Kidney (tissue), 14 donors: ENCODE measurements around the gene TTYH2. TPM values are rescaled to one million over a fixed set of nuclear protein-coding genes. Genes with fewer than 3 reads are reported as not detected.
A peak's percentile ranks its signal among the peaks of the same experiment; 100 is the strongest.

Experiments used
- DNase-seq, 5 donors: peaks; one replicate each; pipeline ENCODE4 v3.0.0-alpha.2; 2013 to 2020
- FAIRE-seq: peaks from 2 replicates; lab custom pipeline; 2012; peaks lifted over from hg19 to GRCh38; lab: Jason Lieb, UNC
- H3K27ac ChIP-seq, 2 donors: one replicate each; pipeline ENCODE4 v1.7.0; 2013; ENCODE audit warnings: low read depth in 2 of 2, low read length in 2 of 2, inconsistent platforms in 1 of 2
- H3K27me3 ChIP-seq: one replicate; pipeline ENCODE4 v1.7.1; 2013; ENCODE audit warnings: low read length, inconsistent platforms; ENCODE audit not compliant: control insufficient read depth, insufficient read depth
- H3K36me3 ChIP-seq, 3 donors: one replicate each; pipeline versions ENCODE4 v1.7.0 to v1.7.1; 2013; ENCODE audit warnings: low read length in 3 of 3, control low read depth in 1 of 3, inconsistent platforms in 1 of 3; ENCODE audit not compliant: insufficient read depth in 3 of 3, control insufficient read depth in 2 of 3
- H3K4me1 ChIP-seq, 3 donors: one replicate each; pipeline versions ENCODE4 v1.7.0 to v1.7.1; 2013; ENCODE audit warnings: low read length in 3 of 3, inconsistent platforms in 1 of 3, low read depth in 1 of 3; ENCODE audit not compliant: control insufficient read depth in 2 of 3, insufficient read depth in 2 of 3
- H3K4me3 ChIP-seq, 3 donors: one replicate each; pipeline versions ENCODE4 v1.7.0 to v1.8.1; 2013; ENCODE audit warnings: low read length in 3 of 3, control low read depth in 1 of 3, inconsistent platforms in 1 of 3
- H3K9ac ChIP-seq, 3 donors: one replicate each; pipeline versions ENCODE4 v1.7.0 to v1.7.1; 2013; ENCODE audit warnings: low read length in 3 of 3, control low read depth in 1 of 3, inconsistent platforms in 1 of 3
- H3K9me3 ChIP-seq, 3 donors: one replicate each; pipeline versions ENCODE4 v1.7.0 to v1.7.1; 2013; ENCODE audit warnings: low read length in 3 of 3, control low read depth in 1 of 3, inconsistent platforms in 1 of 3; ENCODE audit not compliant: control insufficient read depth in 2 of 3, insufficient read depth in 1 of 3
- intact Hi-C: fragments of 100-400 bp; cut with DNase I; formaldehyde crosslinking; loops from one replicate; pipeline ENCODE4 v1.11.1; 2022
- polyA plus RNA-seq: library from polyadenylated mRNA; stranded (reverse); fragments of 350-450 nt; fragmentation: Illumina TruSeq; extraction: RNeasy Lipid Tissue Mini Kit (QIAGEN cat#74804); gene quantifications from one replicate; pipeline ENCODE4 v1.2.3, GENCODE V29; 2014; ENCODE audit warnings: low read depth, low replicate concordance; ENCODE audit not compliant: insufficient read depth
- total RNA-seq: library from RNA; stranded (reverse); fragmentation: NEBNext Ultra II Directional; extraction: Animal tissue kit (Norgen Biotek cat#: 25700); gene quantifications from one replicate; pipeline ENCODE4 v1.2.1, GENCODE V29; 2021
- TF ChIP-seq, protein P1 (sequence below): IDR thresholded peaks from 3 replicates; pipeline ENCODE4 v1.5.1; 2012; ENCODE audit warnings: mild to moderate bottlenecking, moderate library complexity, borderline replicate concordance; ENCODE audit not compliant: insufficient read depth; ENCODE audit errors: extremely low read depth
- donor health status: control.
- donor health status: control.
- donor health status: control.
- donor health status: control.
- donor health status: control.
- donor health status: DM: yes; HTN: yes; CAD: no.
- donor health status: Normal renal cell carcinoma (clear cell type).

TTYH2 gene
- total and polyA plus RNA-seq, 2 donors from 2014 or later = 2.4 to 7.1 TPM

DNA sequence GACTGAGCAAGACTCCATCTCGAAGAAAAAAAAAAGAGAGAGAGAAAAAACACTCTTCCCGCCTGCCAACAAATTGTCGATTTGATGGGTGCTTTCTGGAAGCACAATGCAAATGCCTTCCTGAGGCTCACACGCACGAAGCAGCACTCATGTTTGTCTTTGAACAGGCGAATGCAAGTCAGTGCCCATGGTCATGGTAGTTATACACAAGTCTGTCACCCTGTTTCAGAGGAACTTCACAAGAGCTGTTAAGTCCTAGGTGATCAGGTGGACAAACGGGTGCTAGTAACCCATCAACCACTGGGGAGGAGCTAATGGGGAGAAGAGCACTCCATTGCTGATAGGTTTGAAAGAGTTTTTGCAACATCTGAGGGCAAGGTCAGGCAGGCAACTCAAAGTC is 54.2 kb downstream of the TTYH2 start:
- no peak overlapping the region for H3K4me3 ChIP-seq
- H3K27ac ChIP-seq = no peak overlapping the region
- no peaks in the 10 kb centered on the region for H3K36me3 ChIP-seq
- DNase-seq = no peak
- no peak overlapping the region for H3K9ac ChIP-seq
- TF ChIP-seq, protein P1, sequence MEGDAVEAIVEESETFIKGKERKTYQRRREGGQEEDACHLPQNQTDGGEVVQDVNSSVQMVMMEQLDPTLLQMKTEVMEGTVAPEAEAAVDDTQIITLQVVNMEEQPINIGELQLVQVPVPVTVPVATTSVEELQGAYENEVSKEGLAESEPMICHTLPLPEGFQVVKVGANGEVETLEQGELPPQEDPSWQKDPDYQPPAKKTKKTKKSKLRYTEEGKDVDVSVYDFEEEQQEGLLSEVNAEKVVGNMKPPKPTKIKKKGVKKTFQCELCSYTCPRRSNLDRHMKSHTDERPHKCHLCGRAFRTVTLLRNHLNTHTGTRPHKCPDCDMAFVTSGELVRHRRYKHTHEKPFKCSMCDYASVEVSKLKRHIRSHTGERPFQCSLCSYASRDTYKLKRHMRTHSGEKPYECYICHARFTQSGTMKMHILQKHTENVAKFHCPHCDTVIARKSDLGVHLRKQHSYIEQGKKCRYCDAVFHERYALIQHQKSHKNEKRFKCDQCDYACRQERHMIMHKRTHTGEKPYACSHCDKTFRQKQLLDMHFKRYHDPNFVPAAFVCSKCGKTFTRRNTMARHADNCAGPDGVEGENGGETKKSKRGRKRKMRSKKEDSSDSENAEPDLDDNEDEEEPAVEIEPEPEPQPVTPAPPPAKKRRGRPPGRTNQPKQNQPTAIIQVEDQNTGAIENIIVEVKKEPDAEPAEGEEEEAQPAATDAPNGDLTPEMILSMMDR = no peak
- intact Hi-C loops = no loop called here
- FAIRE-seq = no peak
- no peaks in the 10 kb centered on the region for H3K4me1 ChIP-seq
- H3K9me3 ChIP-seq = no peaks in the 10 kb centered on the region
- no peaks in the 10 kb centered on the region for H3K27me3 ChIP-seq

DNA sequence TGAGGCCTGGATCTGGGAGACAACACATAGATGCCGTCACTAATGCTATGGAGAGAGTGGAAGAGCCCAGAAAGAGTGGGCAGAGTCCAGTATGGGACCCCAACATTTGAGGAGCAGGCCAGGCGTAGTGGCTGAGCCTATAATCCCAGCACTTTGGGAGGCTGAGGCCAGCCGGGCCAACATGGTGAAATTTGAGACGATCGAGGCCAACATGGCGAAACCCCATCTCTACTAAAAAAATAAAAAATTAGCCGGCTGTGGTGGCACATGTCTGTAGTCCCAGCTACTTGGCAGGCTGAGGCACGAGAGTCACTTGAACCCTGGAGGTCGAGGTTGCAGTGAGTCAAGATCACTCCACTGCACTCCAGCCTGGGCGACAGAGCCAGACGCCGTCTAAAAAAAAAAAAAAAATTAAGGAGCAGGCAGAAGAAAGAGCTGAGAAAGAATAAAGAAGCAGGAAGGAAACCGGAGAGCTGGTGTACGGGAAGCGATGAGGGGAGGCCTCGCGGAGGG is 54.7 kb downstream of the TTYH2 start:
- H3K27ac ChIP-seq = no peak overlapping the region
- no peaks in the 10 kb centered on the region for H3K27me3 ChIP-seq
- TF ChIP-seq, protein P1 = no peak
- H3K4me3 ChIP-seq = no peak overlapping the region
- no peaks in the 10 kb centered on the region for H3K36me3 ChIP-seq
- DNase-seq (peak in 1 of 5 donors; percentile 17), FAIRE-seq (no peak)
- no peak overlapping the region for H3K9ac ChIP-seq
- intact Hi-C loops = no loop called here
- no peaks in the 10 kb centered on the region for H3K9me3 ChIP-seq
- no peaks in the 10 kb centered on the region for H3K4me1 ChIP-seq

DNA sequence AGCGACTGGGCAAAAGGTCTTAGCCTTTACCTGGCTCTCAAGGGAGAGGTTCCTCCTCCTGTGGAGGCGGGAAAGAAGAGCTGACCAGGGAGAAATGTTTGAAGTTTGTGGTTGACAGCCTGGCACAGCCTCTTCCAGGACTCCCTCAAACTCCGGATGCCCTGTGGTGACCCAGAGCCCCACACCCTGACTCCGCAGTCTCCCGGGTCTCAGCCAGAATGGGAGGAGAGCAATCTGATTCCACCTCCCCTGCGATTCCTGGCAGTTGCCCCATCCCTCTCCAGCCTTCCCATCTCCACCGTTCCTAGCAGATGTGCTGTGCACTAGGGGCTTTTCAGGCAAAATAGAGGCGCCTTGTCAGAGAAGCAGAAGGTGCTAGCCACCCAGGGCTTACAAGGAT is 55.2 kb downstream of the TTYH2 start:
- Histone ChIP-seq H3K4me3 (no peak overlapping the region), H3K9ac (no peak overlapping the region), H3K27me3 (no peaks in the 10 kb centered on the region), H3K27ac (no peak overlapping the region), H3K4me1 (no peaks in the 10 kb centered on the region), H3K9me3 (no peaks in the 10 kb centered on the region), H3K36me3 (no peaks in the 10 kb centered on the region)
- DNase-seq (peak in 1 of 5 donors; percentile 21), FAIRE-seq (no peak)
- TF ChIP-seq, protein P1 = no peak
- intact Hi-C loops = no loop called here

DNA sequence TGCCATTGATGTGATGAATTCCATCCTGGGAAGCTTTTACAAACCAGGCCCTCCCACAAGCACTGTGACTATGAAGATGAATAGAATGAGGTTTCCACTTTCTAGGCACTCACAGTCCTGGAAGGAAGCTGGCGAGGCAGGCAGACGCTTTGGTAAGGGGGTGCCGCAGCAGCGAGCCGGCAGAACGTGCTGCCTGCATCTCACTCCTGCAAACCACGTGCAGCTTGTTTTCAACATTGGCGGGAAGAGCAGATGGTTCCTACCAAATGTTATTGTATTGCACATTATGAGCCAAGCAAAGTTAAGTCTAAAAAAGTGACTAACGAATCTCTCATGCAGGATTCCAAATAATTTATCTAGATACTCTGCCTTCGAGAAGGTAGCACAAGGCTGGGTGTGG is 57.0 kb downstream of the TTYH2 start:
- H3K9me3 ChIP-seq = no peaks in the 10 kb centered on the region
- TF ChIP-seq, protein P1 = no peak
- intact Hi-C loops = no loop called here

More for the DNA sequence above, 57.0 kb downstream of the TTYH2 start:
- Histone ChIP-seq H3K36me3 (no peaks in the 10 kb centered on the region), H3K27me3 (no peaks in the 10 kb centered on the region), H3K27ac (no peak overlapping the region), H3K4me1 (peaks cover 0 to 4% (median 3%) of the 10 kb centered on the region in 3 donors), H3K9ac (no peak overlapping the region), H3K4me3 (no peak overlapping the region)
- FAIRE-seq = no peak
- DNase-seq = peak in 2 of 5 donors; percentile 17 to 76
